ENCODE results near the gene SMIM7.

- no peak for TF ChIP-seq EZH2 (IDR thresholded peaks at IDR 0.05; ENCODE audit: insufficient read depth, poor library complexity, severe bottlenecking)
- TF ChIP-seq EZH2phosphoT487 (IDR thresholded peaks at IDR 0.05; ENCODE audit: insufficient read depth, low read depth): no peak
Observed at GRCh38 chr19:16676101-16676798, 16.3 kb upstream of the SMIM7 start.

Data from GM23248 (cell line).